HepG2 (cell line): ENCODE results near the gene PDCD5. TPM values are rescaled to one million over a fixed set of nuclear protein-coding genes. Genes with fewer than 3 reads are reported as not detected.

Experiments
- CHD4 ChIP-seq: fragments of 200-600 bp; sonication (generic); IDR thresholded peaks from 2 replicates; pipeline ENCODE4 v1.7.0; 2017; ENCODE audit warnings: mild to moderate bottlenecking, low read length, borderline replicate concordance
- FOXP1 ChIP-seq, 2 experiments: fragments of 450-650 bp in 1 of 2; IDR thresholded peaks; 2 replicates each; pipeline ENCODE4 v1.6.1; 2017 to 2018; ENCODE audit warnings: antibody characterized with exemption in 1 of 2
- PITX1 ChIP-seq: sonication (generic); formaldehyde crosslinking; IDR thresholded peaks from 2 replicates; pipeline ENCODE4 v1.5.1; 2020; ENCODE audit warnings: mild to moderate bottlenecking, missing genetic modification reagents
- TFAP4 ChIP-seq: sonication (generic); IDR thresholded peaks from 2 replicates; pipeline ENCODE4 v1.6.1; 2016; ENCODE audit warnings: low read depth, borderline replicate concordance
- ZBTB20 ChIP-seq: sonication (generic); formaldehyde crosslinking; IDR thresholded peaks from 2 replicates; pipeline ENCODE4 v1.8.1; 2023; ENCODE audit warnings: missing genetic modification reagents, low read depth, mild to moderate bottlenecking, borderline replicate concordance
- ZNF720 ChIP-seq: sonication (generic); formaldehyde crosslinking; IDR thresholded peaks from 2 replicates; pipeline ENCODE4 v1.4.0; 2020; ENCODE audit warnings: missing genetic modification reagents
- polyA plus RNA-seq, 8 experiments: library from polyadenylated mRNA; depleted of rRNA in 3 of 8; stranded (reverse) in 7 of 8; unstranded in 1 of 8; fragments of >200 nt; fragmentation: Illumina TruSeq in 4 of 8; extraction: Trizol in 4 of 8; gene quantifications; 2 replicates each; pipeline versions ENCODE4 v1.2.1 to v1.2.3, GENCODE V29; 2011 to 2016; ENCODE audit warnings: low read depth in 4 of 8, missing spikeins in 1 of 8, mixed read lengths in 1 of 8; ENCODE audit not compliant: insufficient read depth in 1 of 8
- total RNA-seq, 5 experiments: library from RNA; depleted of rRNA; stranded (reverse); fragments of >200 nt; fragmentation: Illumina TruSeq; extraction: Trizol; gene quantifications; 2 replicates each; pipeline ENCODE4 v1.2.3, GENCODE V29; 2016; ENCODE audit warnings: low read depth in 1 of 5
- TF ChIP-seq, protein P1 (sequence below): sonication (generic); formaldehyde crosslinking; IDR thresholded peaks from 2 replicates; pipeline ENCODE4 v1.4.0; 2020; ENCODE audit warnings: mild to moderate bottlenecking, missing genetic modification reagents, borderline replicate concordance
- TF ChIP-seq, protein P2 (sequence below): sonication (generic); formaldehyde crosslinking; IDR thresholded peaks from 2 replicates; pipeline ENCODE4 v1.4.0; 2020; ENCODE audit warnings: mild to moderate bottlenecking, missing genetic modification reagents
- TF ChIP-seq, protein P3 (sequence below): sonication (generic); formaldehyde crosslinking; IDR thresholded peaks from 2 replicates; pipeline ENCODE4 v1.5.0; 2020; ENCODE audit warnings: mild to moderate bottlenecking, missing genetic modification reagents, borderline replicate concordance
- TF ChIP-seq, protein P4 (sequence below): sonication (generic); formaldehyde crosslinking; IDR thresholded peaks from 2 replicates; pipeline ENCODE4 v1.4.0; 2020; ENCODE audit warnings: mild to moderate bottlenecking, missing genetic modification reagents
- TF ChIP-seq, protein P5 (sequence below): IDR thresholded peaks from 2 replicates; pipeline ENCODE4 v1.6.1; 2012; ENCODE audit warnings: inconsistent platforms
- TF ChIP-seq, protein P6 (sequence below): sonication (generic); formaldehyde crosslinking; IDR thresholded peaks from 2 replicates; pipeline ENCODE4 v1.8.0; 2023; ENCODE audit warnings: mild to moderate bottlenecking, missing genetic modification reagents

The PDCD5 gene
- total and polyA plus RNA-seq, 2 of the 13 experiments (the other 11 are each of a cell fraction or from before 2014, with no cell fraction given) = 56.3 to 332 TPM

- TF ChIP-seq CHD4 = no peak
- TF ChIP-seq, protein P1, sequence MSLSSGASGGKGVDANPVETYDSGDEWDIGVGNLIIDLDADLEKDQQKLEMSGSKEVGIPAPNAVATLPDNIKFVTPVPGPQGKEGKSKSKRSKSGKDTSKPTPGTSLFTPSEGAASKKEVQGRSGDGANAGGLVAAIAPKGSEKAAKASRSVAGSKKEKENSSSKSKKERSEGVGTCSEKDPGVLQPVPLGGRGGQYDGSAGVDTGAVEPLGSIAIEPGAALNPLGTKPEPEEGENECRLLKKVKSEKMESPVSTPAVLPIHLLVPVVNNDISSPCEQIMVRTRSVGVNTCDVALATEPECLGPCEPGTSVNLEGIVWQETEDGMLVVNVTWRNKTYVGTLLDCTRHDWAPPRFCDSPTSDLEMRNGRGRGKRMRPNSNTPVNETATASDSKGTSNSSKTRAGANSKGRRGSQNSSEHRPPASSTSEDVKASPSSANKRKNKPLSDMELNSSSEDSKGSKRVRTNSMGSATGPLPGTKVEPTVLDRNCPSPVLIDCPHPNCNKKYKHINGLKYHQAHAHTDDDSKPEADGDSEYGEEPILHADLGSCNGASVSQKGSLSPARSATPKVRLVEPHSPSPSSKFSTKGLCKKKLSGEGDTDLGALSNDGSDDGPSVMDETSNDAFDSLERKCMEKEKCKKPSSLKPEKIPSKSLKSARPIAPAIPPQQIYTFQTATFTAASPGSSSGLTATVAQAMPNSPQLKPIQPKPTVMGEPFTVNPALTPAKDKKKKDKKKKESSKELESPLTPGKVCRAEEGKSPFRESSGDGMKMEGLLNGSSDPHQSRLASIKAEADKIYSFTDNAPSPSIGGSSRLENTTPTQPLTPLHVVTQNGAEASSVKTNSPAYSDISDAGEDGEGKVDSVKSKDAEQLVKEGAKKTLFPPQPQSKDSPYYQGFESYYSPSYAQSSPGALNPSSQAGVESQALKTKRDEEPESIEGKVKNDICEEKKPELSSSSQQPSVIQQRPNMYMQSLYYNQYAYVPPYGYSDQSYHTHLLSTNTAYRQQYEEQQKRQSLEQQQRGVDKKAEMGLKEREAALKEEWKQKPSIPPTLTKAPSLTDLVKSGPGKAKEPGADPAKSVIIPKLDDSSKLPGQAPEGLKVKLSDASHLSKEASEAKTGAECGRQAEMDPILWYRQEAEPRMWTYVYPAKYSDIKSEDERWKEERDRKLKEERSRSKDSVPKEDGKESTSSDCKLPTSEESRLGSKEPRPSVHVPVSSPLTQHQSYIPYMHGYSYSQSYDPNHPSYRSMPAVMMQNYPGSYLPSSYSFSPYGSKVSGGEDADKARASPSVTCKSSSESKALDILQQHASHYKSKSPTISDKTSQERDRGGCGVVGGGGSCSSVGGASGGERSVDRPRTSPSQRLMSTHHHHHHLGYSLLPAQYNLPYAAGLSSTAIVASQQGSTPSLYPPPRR (CRISPR knock-in tag) = peak; percentile 45; the same call in 1 of the 2 replicates
- TF ChIP-seq ZNF720 (CRISPR knock-in tag) = no peak
- TF ChIP-seq, protein P2, sequence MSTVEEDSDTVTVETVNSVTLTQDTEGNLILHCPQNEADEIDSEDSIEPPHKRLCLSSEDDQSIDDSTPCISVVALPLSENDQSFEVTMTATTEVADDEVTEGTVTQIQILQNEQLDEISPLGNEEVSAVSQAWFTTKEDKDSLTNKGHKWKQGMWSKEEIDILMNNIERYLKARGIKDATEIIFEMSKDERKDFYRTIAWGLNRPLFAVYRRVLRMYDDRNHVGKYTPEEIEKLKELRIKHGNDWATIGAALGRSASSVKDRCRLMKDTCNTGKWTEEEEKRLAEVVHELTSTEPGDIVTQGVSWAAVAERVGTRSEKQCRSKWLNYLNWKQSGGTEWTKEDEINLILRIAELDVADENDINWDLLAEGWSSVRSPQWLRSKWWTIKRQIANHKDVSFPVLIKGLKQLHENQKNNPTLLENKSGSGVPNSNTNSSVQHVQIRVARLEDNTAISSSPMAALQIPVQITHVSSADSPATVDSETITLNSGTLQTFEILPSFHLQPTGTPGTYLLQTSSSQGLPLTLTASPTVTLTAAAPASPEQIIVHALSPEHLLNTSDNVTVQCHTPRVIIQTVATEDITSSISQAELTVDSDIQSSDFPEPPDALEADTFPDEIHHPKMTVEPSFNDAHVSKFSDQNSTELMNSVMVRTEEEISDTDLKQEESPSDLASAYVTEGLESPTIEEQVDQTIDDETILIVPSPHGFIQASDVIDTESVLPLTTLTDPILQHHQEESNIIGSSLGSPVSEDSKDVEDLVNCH (CRISPR knock-in tag) = no peak
- TF ChIP-seq, protein P3, sequence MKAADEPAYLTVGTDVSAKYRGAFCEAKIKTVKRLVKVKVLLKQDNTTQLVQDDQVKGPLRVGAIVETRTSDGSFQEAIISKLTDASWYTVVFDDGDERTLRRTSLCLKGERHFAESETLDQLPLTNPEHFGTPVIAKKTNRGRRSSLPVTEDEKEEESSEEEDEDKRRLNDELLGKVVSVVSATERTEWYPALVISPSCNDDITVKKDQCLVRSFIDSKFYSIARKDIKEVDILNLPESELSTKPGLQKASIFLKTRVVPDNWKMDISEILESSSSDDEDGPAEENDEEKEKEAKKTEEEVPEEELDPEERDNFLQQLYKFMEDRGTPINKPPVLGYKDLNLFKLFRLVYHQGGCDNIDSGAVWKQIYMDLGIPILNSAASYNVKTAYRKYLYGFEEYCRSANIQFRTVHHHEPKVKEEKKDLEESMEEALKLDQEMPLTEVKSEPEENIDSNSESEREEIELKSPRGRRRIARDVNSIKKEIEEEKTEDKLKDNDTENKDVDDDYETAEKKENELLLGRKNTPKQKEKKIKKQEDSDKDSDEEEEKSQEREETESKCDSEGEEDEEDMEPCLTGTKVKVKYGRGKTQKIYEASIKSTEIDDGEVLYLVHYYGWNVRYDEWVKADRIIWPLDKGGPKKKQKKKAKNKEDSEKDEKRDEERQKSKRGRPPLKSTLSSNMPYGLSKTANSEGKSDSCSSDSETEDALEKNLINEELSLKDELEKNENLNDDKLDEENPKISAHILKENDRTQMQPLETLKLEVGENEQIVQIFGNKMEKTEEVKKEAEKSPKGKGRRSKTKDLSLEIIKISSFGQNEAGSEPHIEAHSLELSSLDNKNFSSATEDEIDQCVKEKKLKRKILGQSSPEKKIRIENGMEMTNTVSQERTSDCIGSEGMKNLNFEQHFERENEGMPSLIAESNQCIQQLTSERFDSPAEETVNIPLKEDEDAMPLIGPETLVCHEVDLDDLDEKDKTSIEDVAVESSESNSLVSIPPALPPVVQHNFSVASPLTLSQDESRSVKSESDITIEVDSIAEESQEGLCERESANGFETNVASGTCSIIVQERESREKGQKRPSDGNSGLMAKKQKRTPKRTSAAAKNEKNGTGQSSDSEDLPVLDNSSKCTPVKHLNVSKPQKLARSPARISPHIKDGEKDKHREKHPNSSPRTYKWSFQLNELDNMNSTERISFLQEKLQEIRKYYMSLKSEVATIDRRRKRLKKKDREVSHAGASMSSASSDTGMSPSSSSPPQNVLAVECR (CRISPR knock-in tag) = peak; percentile 72; the same call in 1 of the 2 replicates
- peak; percentile 73; the same call in 1 of the 2 replicates for TF ChIP-seq TFAP4
- TF ChIP-seq, protein P4, sequence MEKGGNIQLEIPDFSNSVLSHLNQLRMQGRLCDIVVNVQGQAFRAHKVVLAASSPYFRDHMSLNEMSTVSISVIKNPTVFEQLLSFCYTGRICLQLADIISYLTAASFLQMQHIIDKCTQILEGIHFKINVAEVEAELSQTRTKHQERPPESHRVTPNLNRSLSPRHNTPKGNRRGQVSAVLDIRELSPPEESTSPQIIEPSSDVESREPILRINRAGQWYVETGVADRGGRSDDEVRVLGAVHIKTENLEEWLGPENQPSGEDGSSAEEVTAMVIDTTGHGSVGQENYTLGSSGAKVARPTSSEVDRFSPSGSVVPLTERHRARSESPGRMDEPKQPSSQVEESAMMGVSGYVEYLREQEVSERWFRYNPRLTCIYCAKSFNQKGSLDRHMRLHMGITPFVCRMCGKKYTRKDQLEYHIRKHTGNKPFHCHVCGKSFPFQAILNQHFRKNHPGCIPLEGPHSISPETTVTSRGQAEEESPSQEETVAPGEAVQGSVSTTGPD (CRISPR knock-in tag) = peak; percentile 34; the same call in 1 of the 2 replicates
- no peak for TF ChIP-seq FOXP1 (IDR thresholded peaks at IDR 0.05)
- peak; percentile 97 for TF ChIP-seq FOXP1 (CRISPR knock-in tag; IDR thresholded peaks at IDR 0.05)
- TF ChIP-seq, protein P5, sequence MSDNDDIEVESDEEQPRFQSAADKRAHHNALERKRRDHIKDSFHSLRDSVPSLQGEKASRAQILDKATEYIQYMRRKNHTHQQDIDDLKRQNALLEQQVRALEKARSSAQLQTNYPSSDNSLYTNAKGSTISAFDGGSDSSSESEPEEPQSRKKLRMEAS = peak; percentile 69
- TF ChIP-seq ZBTB20 (CRISPR knock-in tag) = peak; percentile 59; the same call in 1 of the 2 replicates
- 0 out of 2 replicates have a peak, but pooled peaks have one; percentile 27 for TF ChIP-seq PITX1 (CRISPR knock-in tag)
- TF ChIP-seq, protein P6, sequence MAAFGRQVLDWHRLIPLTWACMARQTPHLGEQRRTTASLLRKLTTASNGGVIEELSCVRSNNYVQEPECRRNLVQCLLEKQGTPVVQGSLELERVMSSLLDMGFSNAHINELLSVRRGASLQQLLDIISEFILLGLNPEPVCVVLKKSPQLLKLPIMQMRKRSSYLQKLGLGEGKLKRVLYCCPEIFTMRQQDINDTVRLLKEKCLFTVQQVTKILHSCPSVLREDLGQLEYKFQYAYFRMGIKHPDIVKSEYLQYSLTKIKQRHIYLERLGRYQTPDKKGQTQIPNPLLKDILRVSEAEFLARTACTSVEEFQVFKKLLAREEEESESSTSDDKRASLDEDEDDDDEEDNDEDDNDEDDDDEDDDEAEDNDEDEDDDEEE (CRISPR knock-in tag) = no peak
Measured at GRCh38 chr19:32539240-32539916, 41.6 kb upstream of the PDCD5 start (continued).
